B cell (primary cell): ENCODE data around the gene RAB11FIP2.

Experiments used
- EZH2 ChIP-seq: IDR thresholded peaks from 2 replicates; pipeline ENCODE4 v1.6.1; 2012; ENCODE audit warnings: borderline replicate concordance, low read depth, mild to moderate bottlenecking, moderate library complexity, low read length; ENCODE audit not compliant: insufficient read depth, poor library complexity, severe bottlenecking
- TF ChIP-seq, protein P1 (sequence below): fragments of 200-600 bp; IDR thresholded peaks from one replicate; pipeline ENCODE4 v1.8.0; 2022; ENCODE audit warnings: antibody characterized with exemption, mild to moderate bottlenecking

DNA sequence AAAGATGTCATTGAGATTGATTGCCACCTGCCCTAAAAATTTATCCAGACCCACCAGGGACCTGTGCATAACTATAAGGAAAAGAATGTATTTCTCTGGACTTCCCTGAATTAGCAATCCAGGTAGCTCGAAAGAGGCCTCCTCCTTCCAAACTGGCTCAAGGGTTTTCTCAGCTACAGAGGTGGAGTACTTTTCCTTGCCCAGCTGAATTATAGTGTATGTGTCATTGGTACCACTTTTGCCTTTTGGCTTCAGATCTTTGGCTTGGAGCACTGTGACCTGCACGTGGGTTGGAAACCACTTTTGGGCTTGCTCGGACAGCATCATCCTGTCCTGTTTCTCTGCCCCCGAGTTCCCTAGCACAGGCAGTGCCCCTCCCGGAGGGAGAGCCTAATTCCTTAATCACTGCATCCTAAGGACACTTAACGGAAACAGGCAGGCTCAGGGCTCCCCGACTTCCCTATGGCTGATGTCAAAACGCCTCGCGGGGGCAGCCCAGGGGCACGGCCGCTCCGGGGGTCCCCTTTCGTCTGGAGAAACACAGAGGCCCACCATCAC, 825 bp downstream of the RAB11FIP2 start:
- no peak for TF ChIP-seq EZH2
- TF ChIP-seq, protein P1, sequence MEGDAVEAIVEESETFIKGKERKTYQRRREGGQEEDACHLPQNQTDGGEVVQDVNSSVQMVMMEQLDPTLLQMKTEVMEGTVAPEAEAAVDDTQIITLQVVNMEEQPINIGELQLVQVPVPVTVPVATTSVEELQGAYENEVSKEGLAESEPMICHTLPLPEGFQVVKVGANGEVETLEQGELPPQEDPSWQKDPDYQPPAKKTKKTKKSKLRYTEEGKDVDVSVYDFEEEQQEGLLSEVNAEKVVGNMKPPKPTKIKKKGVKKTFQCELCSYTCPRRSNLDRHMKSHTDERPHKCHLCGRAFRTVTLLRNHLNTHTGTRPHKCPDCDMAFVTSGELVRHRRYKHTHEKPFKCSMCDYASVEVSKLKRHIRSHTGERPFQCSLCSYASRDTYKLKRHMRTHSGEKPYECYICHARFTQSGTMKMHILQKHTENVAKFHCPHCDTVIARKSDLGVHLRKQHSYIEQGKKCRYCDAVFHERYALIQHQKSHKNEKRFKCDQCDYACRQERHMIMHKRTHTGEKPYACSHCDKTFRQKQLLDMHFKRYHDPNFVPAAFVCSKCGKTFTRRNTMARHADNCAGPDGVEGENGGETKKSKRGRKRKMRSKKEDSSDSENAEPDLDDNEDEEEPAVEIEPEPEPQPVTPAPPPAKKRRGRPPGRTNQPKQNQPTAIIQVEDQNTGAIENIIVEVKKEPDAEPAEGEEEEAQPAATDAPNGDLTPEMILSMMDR, result no peak
